H9 (cell line): ENCODE measurements around the gene METAP2. TPM values are rescaled to one million over a fixed set of nuclear protein-coding genes. Genes with fewer than 3 reads are reported as not detected.

Experiments used
- DNase-seq: peaks from one replicate; pipeline ENCODE4 v3.0.0-alpha.2; 2017
- H2AFZ ChIP-seq: one replicate; pipeline ENCODE4 v1.6.1; 2013; ENCODE audit warnings: mild to moderate bottlenecking, low read length, control low read depth, moderate library complexity
- H2AK5ac ChIP-seq: 2 replicates; pipeline ENCODE4 v1.6.1; 2013; ENCODE audit warnings: low read length, control low read depth, mixed read lengths; ENCODE audit not compliant: insufficient read length
- H2BK120ac ChIP-seq: one replicate; pipeline ENCODE4 v1.6.1; 2013; ENCODE audit warnings: low read depth, mild to moderate bottlenecking, low read length, control low read depth, inconsistent platforms; ENCODE audit not compliant: poor library complexity, severe bottlenecking
- H2BK12ac ChIP-seq: 2 replicates; pipeline ENCODE4 v1.6.1; 2013; ENCODE audit warnings: low read length, control low read depth, mixed read lengths, low read depth; ENCODE audit not compliant: insufficient read length
- H2BK15ac ChIP-seq: 2 replicates; pipeline ENCODE4 v1.6.1; 2013; ENCODE audit warnings: low read depth, low read length, control low read depth
- H2BK20ac ChIP-seq: one replicate; pipeline ENCODE4 v1.6.1; 2013; ENCODE audit warnings: low read depth, mild to moderate bottlenecking, low read length, control low read depth, inconsistent platforms; ENCODE audit not compliant: poor library complexity, severe bottlenecking
- H2BK5ac ChIP-seq: 2 replicates; pipeline ENCODE4 v1.6.1; 2013; ENCODE audit warnings: low read length, control low read depth, mixed read lengths; ENCODE audit not compliant: insufficient read length
- H3K14ac ChIP-seq: 2 replicates; pipeline ENCODE4 v1.6.1; 2013; ENCODE audit warnings: low read length, control low read depth; ENCODE audit not compliant: insufficient read depth
- H3K18ac ChIP-seq: 2 replicates; pipeline ENCODE4 v1.6.1; 2013; ENCODE audit warnings: low read depth, mild to moderate bottlenecking, mixed read lengths, low read length, control low read depth; ENCODE audit not compliant: insufficient read length
- H3K23ac ChIP-seq: 2 replicates; pipeline ENCODE4 v1.6.1; 2013; ENCODE audit warnings: low read length, control low read depth, mixed read lengths, low read depth; ENCODE audit not compliant: insufficient read length
- H3K23me2 ChIP-seq: 2 replicates; pipeline ENCODE4 v1.6.1; 2013; ENCODE audit warnings: low read depth, mild to moderate bottlenecking, mixed read lengths, low read length, control low read depth; ENCODE audit not compliant: insufficient read length, poor library complexity, severe bottlenecking
- H3K27ac ChIP-seq: 2 replicates; pipeline ENCODE4 v1.5.1; 2013; ENCODE audit warnings: low read length, control low read depth, mixed read lengths, low read depth; ENCODE audit not compliant: insufficient read length
- H3K27me3 ChIP-seq: 2 replicates; pipeline ENCODE4 v1.6.1; 2013; ENCODE audit warnings: low read length, control low read depth, inconsistent platforms; ENCODE audit not compliant: insufficient read depth
- H3K4ac ChIP-seq: 2 replicates; pipeline ENCODE4 v1.6.1; 2013; ENCODE audit warnings: low read depth, mild to moderate bottlenecking, control low read depth, inconsistent platforms, low read length, moderate library complexity
- H3K4me1 ChIP-seq: 2 replicates; pipeline ENCODE4 v1.6.1; 2013; ENCODE audit warnings: low read length, control low read depth, inconsistent platforms; ENCODE audit not compliant: insufficient read depth
- H3K4me2 ChIP-seq: 2 replicates; pipeline ENCODE4 v1.6.1; 2013; ENCODE audit warnings: low read length, control low read depth, mixed read lengths; ENCODE audit not compliant: insufficient read length, insufficient read depth
- H3K56ac ChIP-seq: 2 replicates; pipeline ENCODE4 v1.6.1; 2013; ENCODE audit warnings: low read depth, mild to moderate bottlenecking, mixed read lengths, low read length, control low read depth; ENCODE audit not compliant: insufficient read length
- H3K79me1 ChIP-seq: 2 replicates; pipeline ENCODE4 v1.6.1; 2013; ENCODE audit warnings: low read depth, mild to moderate bottlenecking, moderate library complexity, low read length, control low read depth, inconsistent platforms; ENCODE audit not compliant: insufficient read depth, poor library complexity, severe bottlenecking
- H3K79me2 ChIP-seq: 2 replicates; pipeline ENCODE4 v1.6.1; 2013; ENCODE audit warnings: low read length, control low read depth, inconsistent platforms; ENCODE audit not compliant: insufficient read depth
- H3K9ac ChIP-seq: 2 replicates; pipeline ENCODE4 v1.6.1; 2013; ENCODE audit warnings: low read length, control low read depth, mixed read lengths; ENCODE audit not compliant: insufficient read length; ENCODE audit errors: extremely low read depth
- H3K9me3 ChIP-seq: one replicate; pipeline ENCODE4 v1.6.1; 2013; ENCODE audit warnings: low read depth, low read length, inconsistent platforms; ENCODE audit not compliant: control insufficient read depth
- H3T11ph ChIP-seq: one replicate; pipeline ENCODE4 v1.6.1; 2013; ENCODE audit warnings: mild to moderate bottlenecking, low read length, control low read depth, inconsistent platforms
- H4K20me1 ChIP-seq: one replicate; pipeline ENCODE4 v1.6.1; 2013; ENCODE audit not compliant: control insufficient read depth, insufficient read length, insufficient read depth
- H4K5ac ChIP-seq: 2 replicates; pipeline ENCODE4 v1.6.1; 2013; ENCODE audit warnings: low read depth, mild to moderate bottlenecking, mixed read lengths, low read length, control low read depth; ENCODE audit not compliant: insufficient read length
- H4K8ac ChIP-seq: replicated peaks from 2 replicates; pipeline ENCODE4 v1.6.1; 2013; ENCODE audit warnings: low read length, control low read depth, mixed read lengths, low read depth; ENCODE audit not compliant: insufficient read length
- H4K91ac ChIP-seq: 2 replicates; pipeline ENCODE4 v1.6.1; 2013; ENCODE audit warnings: low read depth, mild to moderate bottlenecking, moderate library complexity, mixed read lengths, low read length, control low read depth; ENCODE audit not compliant: insufficient read length
- H3K27ac Mint-ChIP-seq, 3 experiments: 2 replicates in 2 of 3; 3 replicates in 1 of 3; pipeline ENCODE4 v1.8.0; 2020 to 2021; ENCODE audit warnings: mixed read lengths in 3 of 3, mild to moderate bottlenecking in 1 of 3, moderate library complexity in 1 of 3
- H3K27me3 Mint-ChIP-seq: 2 replicates; pipeline ENCODE4 v1.8.0; 2021; ENCODE audit warnings: low read depth, mild to moderate bottlenecking, moderate library complexity, mixed read lengths
- H3K36me3 Mint-ChIP-seq, 3 experiments: 2 replicates in 2 of 3; 3 replicates in 1 of 3; pipeline ENCODE4 v1.8.0; 2020 to 2021; ENCODE audit warnings: low read depth in 3 of 3, mixed read lengths in 3 of 3; ENCODE audit not compliant: insufficient read depth in 1 of 3
- H3K4me1 Mint-ChIP-seq, 2 experiments: 2 replicates each; pipeline ENCODE4 v1.8.0; 2020; ENCODE audit warnings: mixed read lengths in 2 of 2
- H3K4me3 Mint-ChIP-seq, 2 experiments: 2 replicates in 1 of 2; 3 replicates in 1 of 2; pipeline ENCODE4 v1.8.0; 2020 to 2021; ENCODE audit warnings: mild to moderate bottlenecking in 2 of 2, mixed read lengths in 2 of 2, moderate library complexity in 1 of 2
- H3K9me3 Mint-ChIP-seq, 2 experiments: 2 replicates in 1 of 2; 3 replicates in 1 of 2; pipeline ENCODE4 v1.8.0; 2020; ENCODE audit warnings: mild to moderate bottlenecking in 2 of 2, mixed read lengths in 2 of 2, moderate library complexity in 1 of 2
- WGBS: extraction: QIAGEN DNeasy Blood & Tissue Kit; methylation state at CpG from one replicate; pipeline ENCODE4 v1.1.7; 2013; ENCODE audit warnings: missing lambda C conversion rate, low lambda C conversion rate, mixed read lengths; ENCODE audit not compliant: insufficient read length; ENCODE audit errors: extremely low coverage; 5-methylcytosine and 5-hydroxymethylcytosine counted together
- total RNA-seq: library from RNA; stranded (reverse); gene quantifications from 2 replicates; pipeline ENCODE4 v1.2.1, GENCODE V29; 2021
- TF ChIP-seq, protein P1 (sequence below): fragments of 200-600 bp; sonication (generic); conservative IDR thresholded peaks from 3 replicates; pipeline ENCODE4 v1.8.0; 2021; ENCODE audit warnings: antibody characterized with exemption, mild to moderate bottlenecking

METAP2 gene
- total RNA-seq, 1 experiment from 2014 or later, result 140 TPM

GRCh38 chr12:95504140-95504539, 30.2 kb downstream of the METAP2 start:
- H3T11ph ChIP-seq, result no peak overlapping the region
- no peak overlapping the region for H3K27ac ChIP-seq
- no peaks in the 10 kb centered on the region for H3K9me3 ChIP-seq
- no peak overlapping the region for H4K91ac ChIP-seq
- Mint-ChIP-seq H3K4me1 (no peaks in the 10 kb centered on the region; a peak in 1 of 4 replicates), H3K4me3 (no peak overlapping the region), H3K9me3 (no peaks in the 10 kb centered on the region), H3K27ac (peak overlapping the region in 2 of 3 experiments; percentile 36 to 56; a peak in 4 of 7 replicates), H3K27me3 (no peaks in the 10 kb centered on the region), H3K36me3 (peaks cover 37 to 77% (median 72%) of the 10 kb centered on the region in 3 experiments; a peak in 6 of 7 replicates)
- no peak overlapping the region for H2BK120ac ChIP-seq
- no peak overlapping the region for H3K9ac ChIP-seq
- H2BK12ac ChIP-seq, result no peak overlapping the region
- H3K18ac ChIP-seq, result no peak overlapping the region
- TF ChIP-seq, protein P1, sequence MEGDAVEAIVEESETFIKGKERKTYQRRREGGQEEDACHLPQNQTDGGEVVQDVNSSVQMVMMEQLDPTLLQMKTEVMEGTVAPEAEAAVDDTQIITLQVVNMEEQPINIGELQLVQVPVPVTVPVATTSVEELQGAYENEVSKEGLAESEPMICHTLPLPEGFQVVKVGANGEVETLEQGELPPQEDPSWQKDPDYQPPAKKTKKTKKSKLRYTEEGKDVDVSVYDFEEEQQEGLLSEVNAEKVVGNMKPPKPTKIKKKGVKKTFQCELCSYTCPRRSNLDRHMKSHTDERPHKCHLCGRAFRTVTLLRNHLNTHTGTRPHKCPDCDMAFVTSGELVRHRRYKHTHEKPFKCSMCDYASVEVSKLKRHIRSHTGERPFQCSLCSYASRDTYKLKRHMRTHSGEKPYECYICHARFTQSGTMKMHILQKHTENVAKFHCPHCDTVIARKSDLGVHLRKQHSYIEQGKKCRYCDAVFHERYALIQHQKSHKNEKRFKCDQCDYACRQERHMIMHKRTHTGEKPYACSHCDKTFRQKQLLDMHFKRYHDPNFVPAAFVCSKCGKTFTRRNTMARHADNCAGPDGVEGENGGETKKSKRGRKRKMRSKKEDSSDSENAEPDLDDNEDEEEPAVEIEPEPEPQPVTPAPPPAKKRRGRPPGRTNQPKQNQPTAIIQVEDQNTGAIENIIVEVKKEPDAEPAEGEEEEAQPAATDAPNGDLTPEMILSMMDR, result no peak
- H2BK20ac ChIP-seq, result no peak overlapping the region
- no peaks in the 10 kb centered on the region for H3K79me1 ChIP-seq
- H3K23me2 ChIP-seq, result no peaks in the 10 kb centered on the region
- no peak overlapping the region for H3K4ac ChIP-seq
- H3K4me2 ChIP-seq, result no peak overlapping the region
- no peak overlapping the region for H2AK5ac ChIP-seq
- no peak overlapping the region for H2BK5ac ChIP-seq
- H3K4me1 ChIP-seq, result no peaks in the 10 kb centered on the region
- H3K27me3 ChIP-seq, result no peaks in the 10 kb centered on the region; the same call in 1 of the 2 replicates
- no peak overlapping the region for H4K8ac ChIP-seq
- H4K20me1 ChIP-seq, result no peaks in the 10 kb centered on the region
- no peak overlapping the region for H4K5ac ChIP-seq
- no peak overlapping the region for H3K23ac ChIP-seq
- DNase-seq, result no peak
- H3K14ac ChIP-seq, result no peak overlapping the region
- no peaks in the 10 kb centered on the region for H3K79me2 ChIP-seq
- no peak overlapping the region for H3K56ac ChIP-seq
- no peak overlapping the region for H2AFZ ChIP-seq
- WGBS, result no CpG with 5 or more reads among the region's 4 CpGs
- H2BK15ac ChIP-seq, result no peak overlapping the region
